Gastrocnemius medialis (tissue), 4 donors: ENCODE data around the gene HYAL1. TPM values are rescaled to one million over a fixed set of nuclear protein-coding genes. Genes with fewer than 3 reads are reported as not detected.

Source experiments
- ATAC-seq, 2 donors: fragments of 150-250 bp; one replicate each; pipeline ENCODE4 v1.9.1; 2016
- DNase-seq, 2 donors: peaks; one replicate each; pipeline ENCODE4 v3.0.0-alpha.2; 2019
- H3K27ac ChIP-seq, 4 donors: fragments of 200-600 bp; sonication (generic); 1 replicate in 1 of 4; 2 replicates in 3 of 4; pipeline ENCODE4 v1.5.1; 2016 to 2018; ENCODE audit warnings: mild to moderate bottlenecking in 2 of 4, moderate library complexity in 1 of 4
- H3K27me3 ChIP-seq, 3 donors: fragments of 200-600 bp; sonication (generic) in 2 of 3; 1 replicate in 1 of 3; 2 replicates in 2 of 3; pipeline versions ENCODE4 v1.5.1 to v1.6.0; 2016 to 2019; ENCODE audit warnings: mild to moderate bottlenecking in 1 of 3, moderate library complexity in 1 of 3
- H3K36me3 ChIP-seq, 2 donors: fragments of 200-600 bp; sonication (generic) in 1 of 2; one replicate each; pipeline ENCODE4 v1.5.1; 2017 to 2018
- H3K4me1 ChIP-seq, 2 donors: fragments of 200-600 bp; sonication (generic) in 1 of 2; one replicate each; pipeline ENCODE4 v1.5.1; 2016 to 2017; ENCODE audit warnings: mild to moderate bottlenecking in 2 of 2
- H3K4me3 ChIP-seq, 4 donors: fragments of 200-600 bp; sonication (generic) in 3 of 4; 1 replicate in 1 of 4; 2 replicates in 3 of 4; pipeline ENCODE4 v1.5.1; 2016 to 2019; ENCODE audit warnings: mild to moderate bottlenecking in 2 of 4
- H3K9me3 ChIP-seq, 3 donors: fragments of 200-600 bp; sonication (generic) in 2 of 3; 1 replicate in 1 of 3; 2 replicates in 2 of 3; pipeline ENCODE4 v1.5.1; 2016 to 2019
- POLR2A ChIP-seq, 2 donors: fragments of 450-650 bp; IDR thresholded peaks; one replicate each; pipeline ENCODE4 v1.6.1; 2017; ENCODE audit warnings: antibody characterized with exemption in 2 of 2, mild to moderate bottlenecking in 2 of 2, moderate library complexity in 2 of 2
- in situ Hi-C, 4 donors: fragments of 200-750 bp; cut with MboI; loops; one replicate each; pipeline versions ENCODE4 v1.15.0 to v1.8.0; 2017; ENCODE audit warnings: low sequenced_read_pairs in 4 of 4
- intact Hi-C: fragments of 100-400 bp; cut with DNase I; formaldehyde crosslinking; loops from one replicate; pipeline ENCODE4 v1.15.1; 2023; ENCODE audit warnings: low total_unique reads
- total RNA-seq, 4 donors: library from RNA; depleted of rRNA; stranded (reverse); fragments of >200 nt; gene quantifications; one replicate each; pipeline versions ENCODE4 v1.1.0 to v1.2.3, GENCODE V29; 2016
- TF ChIP-seq, protein P1 (sequence below), 5 experiments: fragments of 450-650 bp in 3 of 5; fragments of 200-600 bp in 2 of 5; sonication (generic) in 2 of 5; IDR thresholded peaks in 4 of 5; conservative IDR thresholded peaks in 1 of 5; 1 replicate in 4 of 5; 2 replicates in 1 of 5; pipeline ENCODE4 v1.5.1; 2016 to 2019; ENCODE audit warnings: antibody characterized with exemption in 5 of 5, mild to moderate bottlenecking in 3 of 5, moderate library complexity in 3 of 5

Gene HYAL1
- total RNA-seq, 4 donors from 2014 or later = 3.6 to 14.6 (median 9.1) TPM

DNA sequence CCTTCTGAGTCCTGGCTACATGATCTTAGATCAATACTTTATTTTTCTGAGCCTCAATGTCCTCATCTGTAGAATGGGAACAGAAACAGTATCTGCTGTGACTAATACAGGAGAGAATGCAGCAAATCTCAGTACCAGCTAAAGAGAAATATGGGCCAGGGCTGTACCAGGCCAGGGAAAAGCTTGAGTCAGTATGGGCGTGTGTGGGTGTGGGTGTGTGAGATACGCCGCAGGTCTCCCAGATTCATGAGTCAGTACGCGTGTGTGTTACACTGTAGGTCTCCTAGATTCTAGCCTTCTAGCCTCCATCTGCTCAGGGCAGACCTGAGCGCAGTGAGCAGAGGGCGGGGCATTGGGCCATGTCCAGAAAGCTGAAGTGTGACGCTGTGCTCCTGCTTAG is 52.2 kb downstream of the HYAL1 start:
- peak overlapping the region; percentile 80 to 96 (median 87) for H3K27ac ChIP-seq
- no peak for DNase-seq

DNA sequence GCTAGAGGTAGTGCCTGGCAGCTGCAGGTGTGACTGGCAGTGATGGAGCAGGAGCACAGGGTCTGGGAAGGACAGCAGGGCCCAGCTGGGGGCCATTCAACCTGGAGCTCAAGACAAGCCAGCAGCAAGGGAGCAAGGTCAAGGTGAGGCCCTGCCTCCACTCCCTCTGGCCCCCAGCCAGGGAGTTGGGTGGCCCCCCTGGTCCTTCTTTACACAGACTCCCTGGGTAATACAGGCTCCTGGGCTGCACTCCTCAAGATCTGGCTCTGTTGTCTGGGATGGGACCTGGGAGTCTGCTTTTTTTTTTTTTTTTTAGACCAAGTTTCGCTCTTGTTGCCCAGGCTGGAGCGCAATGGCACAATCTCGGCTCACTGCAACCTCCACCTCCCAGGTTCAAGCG is 52.9 kb downstream of the HYAL1 start:
- Histone ChIP-seq H3K27me3 (no peaks in the 10 kb centered on the region), H3K27ac (peak overlapping the region; percentile 80 to 96 (median 87)), H3K4me3 (no peak overlapping the region), H3K4me1 (peaks cover 60 to 79% of the 10 kb centered on the region in 2 donors), H3K9me3 (no peaks in the 10 kb centered on the region), H3K36me3 (peaks cover 0 to 12% of the 10 kb centered on the region in 2 donors)
- TF ChIP-seq POLR2A (IDR thresholded peaks at IDR 0.05) = no peak
- TF ChIP-seq, protein P1, sequence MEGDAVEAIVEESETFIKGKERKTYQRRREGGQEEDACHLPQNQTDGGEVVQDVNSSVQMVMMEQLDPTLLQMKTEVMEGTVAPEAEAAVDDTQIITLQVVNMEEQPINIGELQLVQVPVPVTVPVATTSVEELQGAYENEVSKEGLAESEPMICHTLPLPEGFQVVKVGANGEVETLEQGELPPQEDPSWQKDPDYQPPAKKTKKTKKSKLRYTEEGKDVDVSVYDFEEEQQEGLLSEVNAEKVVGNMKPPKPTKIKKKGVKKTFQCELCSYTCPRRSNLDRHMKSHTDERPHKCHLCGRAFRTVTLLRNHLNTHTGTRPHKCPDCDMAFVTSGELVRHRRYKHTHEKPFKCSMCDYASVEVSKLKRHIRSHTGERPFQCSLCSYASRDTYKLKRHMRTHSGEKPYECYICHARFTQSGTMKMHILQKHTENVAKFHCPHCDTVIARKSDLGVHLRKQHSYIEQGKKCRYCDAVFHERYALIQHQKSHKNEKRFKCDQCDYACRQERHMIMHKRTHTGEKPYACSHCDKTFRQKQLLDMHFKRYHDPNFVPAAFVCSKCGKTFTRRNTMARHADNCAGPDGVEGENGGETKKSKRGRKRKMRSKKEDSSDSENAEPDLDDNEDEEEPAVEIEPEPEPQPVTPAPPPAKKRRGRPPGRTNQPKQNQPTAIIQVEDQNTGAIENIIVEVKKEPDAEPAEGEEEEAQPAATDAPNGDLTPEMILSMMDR (IDR thresholded peaks at IDR 0.05 in 4 of 5, conservative IDR thresholded peaks at IDR 0.05 in 1 of 5) = no peak
- in situ Hi-C loops = no loop called here
- ATAC-seq (no peak), DNase-seq (no peak)
- intact Hi-C loops = no loop called here

More for the DNA sequence above, 52.2 kb downstream of the HYAL1 start:
- no peaks in the 10 kb centered on the region for H3K9me3 ChIP-seq
- peaks cover 55 to 75% of the 10 kb centered on the region in 2 donors for H3K4me1 ChIP-seq
- in situ Hi-C loops (no loop called here), intact Hi-C loops (no loop called here)
- ATAC-seq = no peak
- TF ChIP-seq POLR2A (IDR thresholded peaks at IDR 0.05) = no peak
- TF ChIP-seq, protein P1 (IDR thresholded peaks at IDR 0.05 in 4 of 5, conservative IDR thresholded peaks at IDR 0.05 in 1 of 5) = no peak
- no peaks in the 10 kb centered on the region for H3K27me3 ChIP-seq
- H3K4me3 ChIP-seq = no peak overlapping the region
- H3K36me3 ChIP-seq = peaks cover 0 to 14% of the 10 kb centered on the region in 2 donors

Other genes with a start within 250 kb of the HYAL1 start
- 100 to 1,000 TPM in 1 of 4 donors, 10 to 100 TPM in 3; 41.1 to 108 (median 48.2) TPM for gene RBM5, start 214.7 kb downstream of the HYAL1 start, total RNA-seq
- 10 to 100 TPM in 1 of 4 donors, 1 to 10 TPM in 3; 5.2 to 40.1 (median 7.5) TPM for gene SEMA3F, start 148.2 kb downstream of the HYAL1 start, total RNA-seq
- not detected for gene GNAT1, start 112.0 kb downstream of the HYAL1 start, total RNA-seq
- gene SLC38A3, start 98.3 kb downstream of the HYAL1 start, total RNA-seq = 1 to 10 TPM; 1.9 to 8.9 (median 5.0) TPM
- gene GNAI2, start 67.4 kb downstream of the HYAL1 start, total RNA-seq = 10 to 100 TPM; 26.7 to 67.8 (median 39.8) TPM
- gene SEMA3B, start 34.4 kb downstream of the HYAL1 start, total RNA-seq = 1 to 10 TPM; 1.7 to 3.1 (median 2.1) TPM
- gene LSMEM2, start 24.5 kb downstream of the HYAL1 start, total RNA-seq = under 1 TPM in 3 of 4 donors, not detected in 1; 0.41 to 0.98 (median 0.49) TPM
- gene IFRD2, start 11.1 kb downstream of the HYAL1 start, total RNA-seq = 100 to 1,000 TPM; 111 to 145 (median 127) TPM
- 1 to 10 TPM in 3 of 4 donors, not detected in 1; 1.1 to 2.3 (median 1.2) TPM for gene HYAL3, start 4.2 kb downstream of the HYAL1 start, total RNA-seq
- 10 to 100 TPM; 12.5 to 22.1 (median 14.8) TPM for gene NAA80, start 4.2 kb downstream of the HYAL1 start, total RNA-seq
- 10 to 100 TPM; 47.0 to 69.8 (median 65.4) TPM for gene HYAL2, start 19.2 kb upstream of the HYAL1 start, total RNA-seq
- gene TUSC2, start 24.6 kb upstream of the HYAL1 start, total RNA-seq = 10 to 100 TPM; 38.5 to 72.7 (median 51.5) TPM
- gene RASSF1, start 37.3 kb upstream of the HYAL1 start, total RNA-seq = 10 to 100 TPM; 13.3 to 22.5 (median 18.0) TPM
- gene ZMYND10, start 42.2 kb upstream of the HYAL1 start, total RNA-seq = 1 to 10 TPM in 1 of 4 donors, not detected in 3; 3.0 TPM
- gene NPRL2, start 47.2 kb upstream of the HYAL1 start, total RNA-seq = 10 to 100 TPM; 14.1 to 26.2 (median 23.1) TPM
- 10 to 100 TPM; 13.3 to 19.9 (median 17.8) TPM for gene CYB561D2, start 47.3 kb upstream of the HYAL1 start, total RNA-seq
- 10 to 100 TPM; 26.9 to 57.8 (median 42.3) TPM for gene TMEM115, start 55.9 kb upstream of the HYAL1 start, total RNA-seq
- gene CACNA2D2, start 200.1 kb upstream of the HYAL1 start, total RNA-seq = under 1 TPM; 0.27 to 0.68 (median 0.45) TPM